ENCODE measurements around the gene TOM1L1.
"Not testable (repeated sequence)": the region's sequence is repeated elsewhere in the genome, so short reads cannot be mapped to it uniquely, and the experiment has no call there.

The TOM1L1 gene

GRCh38 chr17:54900457-54901229 is at the start of gene TOM1L1:
TSS of gene TOM1L1 (plus strand) at chr17:54900852. CDS start at chr17:54900866, 14 bp downstream.
- no peak for DNase-seq

- DNase-seq: no peak
These were observed 41.5 kb upstream of the TOM1L1 start for GRCh38 chr17:54859187-54859586.

GRCh38 chr17:54860617-54861470 is 39.8 kb upstream of the TOM1L1 start:
- DNase-seq: no peak

GRCh38 chr17:54861471-54861983 is 39.1 kb upstream of the TOM1L1 start:
- no peak for DNase-seq

GRCh38 chr17:54863176-54863575 is 37.5 kb upstream of the TOM1L1 start:
- DNase-seq: no peak

GRCh38 chr17:54864070-54864469 is 36.6 kb upstream of the TOM1L1 start:
- DNase-seq: no peak

GRCh38 chr17:54864636-54865356 is 35.9 kb upstream of the TOM1L1 start:
- DNase-seq: no peak

- no peak for DNase-seq
These were observed 33.0 kb upstream of the TOM1L1 start for GRCh38 chr17:54867634-54868033.

GRCh38 chr17:54870671-54871175 is 29.9 kb upstream of the TOM1L1 start:
- DNase-seq: no peak

- not testable (repeated sequence) for DNase-seq
These were observed 24.7 kb upstream of the TOM1L1 start for GRCh38 chr17:54875906-54876305.

GRCh38 chr17:54876656-54877195 is 23.9 kb upstream of the TOM1L1 start:
- no peak for DNase-seq

GRCh38 chr17:54881255-54881972 is 19.2 kb upstream of the TOM1L1 start:
- no peak for DNase-seq

GRCh38 chr17:54882371-54882770 is 18.3 kb upstream of the TOM1L1 start:
- DNase-seq: no peak

GRCh38 chr17:54882950-54883349 is 17.7 kb upstream of the TOM1L1 start:
- no peak for DNase-seq

GRCh38 chr17:54883939-54884338 is 16.7 kb upstream of the TOM1L1 start:
- DNase-seq: no peak

GRCh38 chr17:54887787-54888186 is 12.9 kb upstream of the TOM1L1 start:
- DNase-seq: no peak

- DNase-seq: no peak
These were observed 12.4 kb upstream of the TOM1L1 start for GRCh38 chr17:54888254-54888653.

- DNase-seq: no peak
These were observed 11.7 kb upstream of the TOM1L1 start for GRCh38 chr17:54888981-54889380.

GRCh38 chr17:54891176-54891821 is 9.4 kb upstream of the TOM1L1 start:
- DNase-seq: no peak

- DNase-seq: no peak
These were observed 8.3 kb upstream of the TOM1L1 start for GRCh38 chr17:54892360-54892759.

GRCh38 chr17:54898576-54898975 is 2.1 kb upstream of the TOM1L1 start:
- DNase-seq: no peak

Measured in CD4-positive, alpha-beta T cell treated with Interferon gamma for 1 hour (primary cell).